ENCODE data around the gene CS.
A peak's percentile ranks its signal among the peaks of the same experiment; 100 is the strongest.
"Not testable (repeated sequence)": the region's sequence is repeated elsewhere in the genome, so short reads cannot be mapped to it uniquely, and the experiment has no call there.

CS gene

DNA sequence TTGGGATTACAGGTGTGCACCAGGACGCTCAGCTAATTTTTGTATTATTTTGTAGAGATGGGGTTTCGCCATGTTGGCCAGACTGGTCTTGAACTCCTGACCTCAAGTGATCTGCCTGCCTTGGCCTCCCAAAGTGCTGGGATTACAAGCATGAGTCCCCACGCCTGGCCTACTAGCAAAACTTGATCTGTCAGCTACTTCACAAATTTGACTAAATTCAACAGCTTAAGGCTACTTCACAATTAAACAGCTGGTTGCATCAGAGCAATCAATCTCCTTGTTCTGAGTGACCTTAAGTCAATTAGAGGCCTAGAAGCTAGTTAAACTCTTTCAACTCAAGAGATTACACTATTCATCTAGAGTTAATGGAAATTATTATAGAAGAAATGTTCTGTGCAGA, 21.2 kb downstream of the CS start:
- DNase-seq (ENCODE audit: low read depth) = no peak

DNA sequence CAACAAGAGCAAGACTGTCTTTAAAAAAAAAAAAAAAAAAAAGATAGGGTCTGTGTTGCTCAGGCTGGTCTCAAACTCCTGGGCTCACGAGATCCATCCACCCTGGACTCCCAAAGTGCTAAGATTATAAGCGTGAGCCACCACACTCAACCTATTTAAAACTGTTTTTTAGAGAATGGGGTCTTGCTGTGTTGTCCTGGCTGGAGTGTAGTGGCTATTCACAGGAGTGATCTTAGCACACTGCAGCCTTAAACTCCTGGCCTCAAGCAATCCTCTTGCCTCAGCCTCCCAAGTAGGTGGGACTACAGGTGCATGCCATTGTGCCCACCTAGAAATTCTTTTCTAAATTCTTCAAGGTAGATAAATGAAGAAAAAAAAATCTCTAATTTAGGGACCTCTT, 25.8 kb downstream of the CS start:
- DNase-seq (ENCODE audit: low read depth) = no peak

DNA sequence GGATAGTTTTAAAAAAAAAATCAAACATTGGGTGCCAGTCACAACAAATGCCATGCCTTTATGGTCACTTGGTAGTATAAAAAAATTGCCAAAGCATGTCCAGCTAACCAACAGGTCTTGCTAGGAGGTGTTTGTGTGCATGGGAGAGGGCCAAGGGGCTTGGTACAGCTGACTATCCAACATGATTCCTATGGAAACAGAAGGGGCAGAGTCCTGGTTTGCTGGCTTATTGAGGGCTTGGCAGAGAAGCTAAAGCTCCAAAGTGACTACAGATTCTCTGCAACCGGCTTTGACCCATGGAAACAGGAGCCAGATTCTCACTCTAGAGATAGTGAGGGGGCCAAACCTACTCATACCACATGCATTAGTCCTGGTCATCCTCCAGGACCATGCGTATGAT, 27.7 kb downstream of the CS start:
- DNase-seq (ENCODE audit: low read depth) = not testable (repeated sequence)

DNA sequence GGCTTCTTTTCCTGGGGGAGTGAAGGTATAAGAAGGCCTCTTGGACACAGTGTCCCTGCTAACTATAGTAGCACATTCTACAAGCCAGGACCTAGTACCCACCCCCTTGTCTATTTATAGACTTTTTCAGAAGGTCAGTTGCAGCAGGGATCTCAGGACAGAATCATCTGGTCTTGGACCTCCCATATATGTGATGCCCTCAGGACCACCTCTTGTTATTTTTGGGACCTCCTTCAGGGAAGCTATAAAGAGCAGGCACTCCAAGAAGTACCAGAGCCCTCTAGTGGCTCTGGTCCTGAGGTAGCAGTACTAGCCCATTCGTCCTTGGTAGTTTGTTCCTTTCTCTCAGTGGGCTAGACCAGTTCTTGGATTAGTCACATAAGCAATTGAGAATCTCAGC, 29.1 kb downstream of the CS start:
- DNase-seq (ENCODE audit: low read depth) = no peak

DNA sequence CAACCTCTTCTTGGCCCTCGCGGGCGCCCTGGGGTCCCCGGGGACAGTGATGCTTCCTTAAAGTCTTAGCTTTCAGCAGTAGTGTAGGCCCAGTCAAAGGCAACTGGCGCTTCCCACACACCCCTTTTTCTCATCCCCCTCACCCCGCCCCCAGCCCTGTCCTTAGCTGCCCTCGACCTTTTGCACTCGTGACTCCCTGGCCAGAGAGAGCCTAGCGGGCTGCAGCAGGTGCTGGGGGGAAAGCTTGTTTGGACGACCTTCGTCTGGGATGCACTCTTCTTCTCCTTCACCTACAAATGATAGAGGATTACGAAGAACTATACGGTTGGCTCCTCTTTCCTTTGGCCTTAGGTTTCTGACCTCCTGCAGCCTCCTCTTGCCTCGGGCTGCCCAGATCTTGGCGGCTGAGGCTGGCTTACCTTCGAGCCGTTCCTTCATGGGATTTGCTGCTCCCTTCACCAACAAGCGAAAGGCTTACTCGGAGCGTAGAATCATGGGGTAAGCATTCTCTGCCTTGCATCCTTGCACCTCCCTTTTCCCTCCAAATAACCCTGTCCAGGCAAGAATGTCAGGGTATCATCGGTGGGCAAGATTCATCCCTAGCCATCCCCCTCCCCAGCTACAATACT, 32.6 kb downstream of the CS start:
- no peak for DNase-seq (ENCODE audit: low read depth)

DNA sequence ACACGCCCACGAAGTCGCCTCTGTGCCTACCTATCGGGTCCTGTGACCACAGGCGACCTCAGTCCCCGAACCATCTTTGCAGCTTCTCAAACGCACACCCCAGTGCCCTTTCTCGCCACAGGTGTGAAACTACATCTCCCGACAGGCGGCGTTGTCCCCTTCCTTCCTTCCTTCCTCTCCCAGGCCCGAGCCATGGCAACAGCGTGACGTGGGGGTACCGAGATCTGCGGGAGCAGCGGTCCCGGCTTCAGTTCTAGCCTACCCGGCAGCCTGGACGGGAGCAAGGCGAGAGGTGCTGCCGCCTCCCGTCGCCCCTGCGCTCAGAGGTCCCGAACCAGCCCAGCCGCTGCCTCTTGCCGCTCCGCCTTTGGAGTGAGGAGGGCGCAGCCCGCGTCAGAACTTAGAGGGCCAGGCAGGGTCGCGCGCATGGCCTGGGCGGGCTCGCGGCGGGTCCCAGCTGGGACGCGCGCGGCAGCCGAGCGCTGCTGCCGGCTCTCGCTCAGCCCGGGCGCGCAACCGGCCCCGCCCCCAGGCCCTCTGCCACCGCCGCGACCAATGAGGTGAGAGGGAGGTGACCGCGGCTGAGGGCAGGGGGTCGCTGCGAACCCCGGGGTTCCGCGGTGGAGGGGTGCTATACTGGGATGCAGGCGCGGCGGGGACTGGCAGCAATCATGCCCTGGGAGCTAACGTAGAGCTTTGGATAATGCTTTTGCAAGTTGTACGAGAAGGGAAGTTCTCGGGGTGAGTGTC, 33.3 kb downstream of the CS start, which contains the start of gene COQ10A:
Gene COQ10A, plus strand, starts transcription at position 250 of the 750 bp plus-strand sequence. Its CDS starts 177 bp downstream, at position 427.
- peak; percentile 82 for DNase-seq (ENCODE audit: low read depth)

DNA sequence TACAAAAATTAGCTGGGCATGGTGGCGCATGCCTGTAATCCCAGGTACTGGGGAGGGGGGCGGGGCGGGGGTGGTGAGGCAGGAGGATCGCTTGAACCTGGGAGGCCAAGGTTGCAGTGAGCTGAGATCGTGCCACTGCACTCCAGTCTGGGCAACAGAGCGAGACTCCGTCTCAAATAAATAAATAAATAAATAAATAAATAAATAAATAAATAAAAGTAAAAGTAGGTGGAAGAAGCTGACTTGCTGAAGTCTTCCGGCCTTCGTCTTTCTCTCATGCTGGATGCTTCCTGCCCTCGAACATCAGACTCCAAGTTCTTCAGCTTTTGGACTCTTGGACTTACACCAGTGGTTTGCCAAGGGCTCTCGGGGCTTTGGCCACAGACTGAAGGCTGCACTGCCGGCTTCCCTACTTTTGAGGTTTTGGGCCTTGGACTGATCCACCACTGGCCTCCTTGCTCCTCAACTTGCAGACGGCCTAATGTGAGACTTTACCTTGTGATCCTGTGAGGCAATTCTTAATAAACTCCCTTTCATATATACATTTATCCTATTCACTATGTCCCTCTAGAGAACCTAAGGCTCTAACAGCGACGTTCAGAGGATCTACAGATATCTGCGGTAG, 34.0 kb downstream of the CS start:
- not testable (repeated sequence) for DNase-seq (ENCODE audit: low read depth)

DNA sequence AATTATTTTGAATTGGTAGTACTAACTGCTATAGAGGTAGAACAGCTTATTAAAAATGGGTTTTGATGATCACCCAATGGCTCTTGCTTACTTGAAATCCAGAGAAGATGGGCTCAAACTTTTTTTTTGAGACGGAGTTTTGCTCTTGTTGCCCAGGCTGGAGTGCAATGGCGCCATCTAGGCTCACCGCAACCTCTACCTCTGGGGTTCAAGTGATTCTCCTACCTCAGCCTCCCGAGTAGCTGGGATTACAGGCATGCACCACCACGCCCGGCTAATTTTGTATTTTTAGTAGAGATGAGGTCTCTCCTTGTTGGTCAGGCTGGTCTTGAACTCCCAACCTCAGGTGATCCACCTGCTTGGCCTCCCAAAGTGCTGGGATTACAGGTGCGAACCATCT, 37.2 kb downstream of the CS start:
- not testable (repeated sequence) for DNase-seq (ENCODE audit: low read depth)

DNA sequence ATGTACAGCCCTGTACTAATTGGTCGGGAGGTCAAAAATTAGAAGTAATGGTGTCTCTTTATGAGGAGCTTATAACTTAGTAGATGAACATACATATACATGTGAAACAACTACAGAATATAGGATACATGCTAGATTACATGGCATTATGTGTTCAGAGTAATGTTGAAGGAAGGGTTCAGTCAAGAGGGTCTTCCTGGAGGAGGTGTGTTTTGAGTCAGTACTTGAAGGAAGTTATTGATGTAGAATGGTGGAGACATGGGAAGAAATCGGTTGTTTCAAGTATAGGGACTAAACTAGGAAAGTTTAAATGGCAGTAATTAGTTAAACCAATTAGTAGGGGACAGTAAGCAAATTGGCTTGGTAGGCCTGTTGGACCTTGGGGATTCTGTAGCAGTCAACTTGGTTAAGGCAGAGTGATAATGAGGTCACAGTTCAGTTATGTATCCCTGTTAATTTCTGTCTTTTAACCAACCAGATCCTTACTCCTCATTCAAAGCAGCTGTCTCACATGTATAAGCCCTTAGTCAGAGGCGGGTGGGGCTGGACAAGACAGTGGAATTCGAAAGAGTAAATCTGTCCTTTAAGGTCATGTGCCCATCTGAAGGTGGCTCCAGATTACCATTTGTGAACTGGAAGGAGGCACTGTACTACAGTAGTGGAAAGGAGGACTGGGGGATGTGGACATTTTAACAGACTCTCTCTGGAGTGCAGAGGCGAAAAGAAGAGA, 38.5 kb downstream of the CS start:
- no peak for DNase-seq (ENCODE audit: low read depth)

DNA sequence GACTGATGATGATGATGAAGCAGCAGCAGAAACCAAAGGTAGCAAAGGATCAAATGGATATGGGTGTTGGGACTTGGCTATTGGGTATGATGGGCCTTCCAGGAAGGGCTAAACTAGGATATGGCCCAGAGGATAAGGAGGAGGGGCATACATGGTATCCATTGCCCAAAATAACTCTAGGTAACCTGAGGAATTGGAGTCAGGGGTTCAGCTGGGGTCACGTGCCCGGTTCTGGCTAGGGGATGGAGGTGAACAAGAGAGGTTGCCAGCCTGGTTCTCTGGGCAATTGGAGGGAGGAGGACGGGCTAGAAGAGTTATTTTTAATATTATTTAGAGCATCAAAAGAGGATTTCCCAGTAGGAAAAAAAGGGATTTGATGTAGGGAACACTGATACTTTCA, 39.2 kb downstream of the CS start:
- DNase-seq (ENCODE audit: low read depth) = no peak

DNA sequence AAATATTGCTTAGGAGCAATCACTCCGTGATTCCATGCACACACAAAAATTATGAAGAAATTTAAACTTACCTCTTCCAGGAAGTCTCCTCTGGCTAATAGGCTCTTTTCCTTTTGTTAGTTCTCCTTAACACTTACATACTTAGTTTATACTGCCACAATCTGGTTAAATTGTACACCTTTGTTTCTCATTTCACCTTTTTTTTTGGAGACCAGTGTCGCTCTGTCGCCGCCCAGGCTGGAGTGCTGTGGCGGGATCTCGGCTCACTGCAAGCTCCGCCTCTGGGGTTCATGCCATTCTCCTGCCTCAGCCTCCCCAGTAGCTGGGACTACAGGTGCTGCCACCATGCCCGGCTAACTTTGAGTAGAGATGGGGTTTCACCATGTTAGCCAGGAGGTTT, 39.8 kb downstream of the CS start:
- no peak for DNase-seq (ENCODE audit: low read depth)

DNA sequence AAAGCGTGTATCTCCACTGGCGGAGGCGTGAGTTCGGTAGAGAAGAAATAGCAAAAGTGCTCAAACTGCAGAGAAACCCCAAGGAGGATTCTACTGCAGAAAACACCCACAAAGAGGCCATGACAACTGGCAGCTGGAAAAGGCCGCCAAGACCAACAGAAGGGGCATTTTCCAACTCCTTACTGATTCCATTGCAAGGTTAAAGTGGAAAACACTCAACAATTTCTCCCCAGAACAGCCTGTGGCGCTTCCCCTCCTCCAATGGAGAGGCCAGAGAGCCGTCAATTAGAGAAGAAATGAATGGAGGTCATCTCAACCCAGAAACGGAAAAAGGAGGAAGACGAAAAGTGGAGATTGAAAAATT, 41.3 kb downstream of the CS start:
- no peak for DNase-seq (ENCODE audit: low read depth)

DNA sequence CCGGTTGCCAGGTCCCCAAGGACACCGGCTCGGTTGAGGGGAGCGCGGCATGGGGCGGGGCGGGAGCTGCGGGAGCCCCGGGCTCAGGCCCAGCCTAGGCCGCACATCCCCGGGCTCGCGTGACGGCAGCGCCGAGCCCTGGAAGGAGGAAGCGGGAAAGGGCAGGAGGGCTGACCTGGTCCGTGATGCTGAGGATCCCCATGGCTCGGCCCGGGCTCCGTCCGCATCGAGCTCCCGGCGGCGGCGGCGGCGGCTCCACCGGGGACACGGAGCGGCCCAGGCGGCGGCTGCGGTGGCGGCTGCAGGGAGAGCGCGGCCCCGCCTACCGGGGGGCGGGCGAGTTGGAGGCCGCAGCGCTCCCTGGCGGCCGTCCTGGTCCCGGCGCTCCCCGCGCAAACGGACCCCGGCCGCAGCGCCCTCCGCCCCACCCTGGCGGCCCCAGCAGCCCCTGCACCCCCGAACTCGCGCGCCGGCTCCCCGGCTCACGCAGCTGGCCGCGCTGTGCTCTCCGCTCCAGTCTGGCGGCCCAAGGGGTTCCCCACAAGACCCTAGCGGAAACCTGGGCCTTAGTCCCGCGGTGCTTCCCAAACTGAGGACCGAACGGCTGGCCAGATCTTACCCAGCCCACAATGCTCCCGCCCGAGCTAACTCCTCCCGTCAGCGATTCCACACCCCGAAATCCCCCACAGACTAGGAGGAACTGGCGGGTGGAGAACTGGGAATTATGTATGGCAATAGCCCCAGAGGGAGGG, 41.9 kb downstream of the CS start, which contains the start of gene ANKRD52:
Gene ANKRD52, minus strand, starts transcription at position 317 of the 752 bp plus-strand sequence. Its CDS starts 115 bp downstream, at position 202.
- peak; percentile 71 for DNase-seq (ENCODE audit: low read depth)

DNA sequence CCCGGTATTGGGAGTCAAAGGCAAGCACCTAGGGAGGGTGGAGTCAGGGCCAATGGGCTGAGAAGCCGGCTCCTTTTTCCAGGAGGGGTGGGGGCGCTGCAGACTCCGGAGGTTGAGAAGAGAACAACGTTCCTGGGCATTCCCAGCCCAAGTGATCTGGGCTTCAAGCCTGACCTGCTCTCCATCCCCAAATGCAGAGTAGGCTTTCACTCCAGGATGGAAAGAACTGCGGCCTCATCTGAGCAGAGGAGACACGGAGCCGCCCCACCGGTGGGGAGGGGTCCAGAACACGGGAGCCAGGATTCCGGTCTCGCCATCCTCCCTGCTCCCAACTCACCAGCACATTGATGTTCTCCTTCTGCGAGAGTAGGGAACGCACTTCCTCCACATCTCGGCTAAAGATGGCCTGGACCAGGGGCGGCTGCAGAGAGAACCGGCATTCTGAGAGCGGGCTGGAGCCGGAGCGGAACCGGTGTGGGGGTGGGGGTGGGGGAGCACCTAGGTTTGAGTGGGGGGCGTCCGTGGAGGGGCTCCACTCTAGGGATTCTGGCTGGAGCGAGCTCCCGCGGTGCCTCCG, 42.6 kb downstream of the CS start:
- no peak for DNase-seq (ENCODE audit: low read depth)

DNA sequence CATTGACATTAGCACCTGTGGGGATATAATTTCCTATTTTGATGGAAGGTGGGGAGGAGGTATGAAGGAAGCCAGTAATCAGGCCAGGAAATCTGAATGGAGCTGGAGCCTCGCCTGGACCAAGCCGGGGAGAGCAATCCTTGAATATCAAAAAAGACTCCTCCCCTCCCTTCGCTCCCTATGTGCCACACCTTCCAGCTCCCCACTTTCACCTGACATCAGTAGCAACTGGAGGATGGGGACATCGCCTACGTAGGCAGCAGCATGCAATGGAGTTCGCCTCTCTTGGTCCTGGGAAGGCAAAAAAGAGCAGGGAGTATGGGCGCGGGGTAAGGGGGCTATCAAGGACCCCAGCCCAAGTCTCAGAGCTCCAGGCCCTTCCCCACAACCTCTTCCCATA, 43.1 kb downstream of the CS start:
- no peak for DNase-seq (ENCODE audit: low read depth)

DNA sequence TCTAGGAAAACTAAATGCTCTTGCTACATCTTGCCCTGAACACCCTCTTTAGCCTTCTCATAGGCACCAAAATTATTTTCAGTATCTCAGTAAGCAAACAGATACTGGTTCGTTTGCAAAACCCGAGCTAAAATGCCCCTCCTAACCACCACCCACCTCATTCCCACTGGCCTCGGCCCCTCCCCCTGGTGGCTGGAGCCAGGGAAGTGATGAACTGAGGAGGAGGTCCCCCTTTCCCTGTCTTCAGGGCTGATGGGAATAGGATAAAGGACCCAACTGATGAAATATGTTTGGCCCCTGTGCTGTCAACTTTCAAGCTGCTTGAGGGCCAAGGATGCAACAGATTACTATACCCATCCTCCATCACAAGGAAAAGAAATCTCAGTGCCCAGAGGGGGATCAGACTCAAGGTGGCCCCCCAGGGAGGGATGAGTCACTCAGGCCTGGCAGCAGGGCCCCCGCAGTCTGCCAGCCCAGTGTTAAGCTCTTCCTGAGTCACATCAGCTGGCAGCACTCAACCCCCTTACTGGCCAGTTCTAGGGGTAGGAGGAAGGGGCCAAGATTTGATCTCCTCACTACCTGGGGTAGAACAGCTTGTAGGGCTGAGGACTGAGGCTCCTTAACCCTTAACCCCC, 43.7 kb downstream of the CS start:
- DNase-seq (ENCODE audit: low read depth) = no peak

DNA sequence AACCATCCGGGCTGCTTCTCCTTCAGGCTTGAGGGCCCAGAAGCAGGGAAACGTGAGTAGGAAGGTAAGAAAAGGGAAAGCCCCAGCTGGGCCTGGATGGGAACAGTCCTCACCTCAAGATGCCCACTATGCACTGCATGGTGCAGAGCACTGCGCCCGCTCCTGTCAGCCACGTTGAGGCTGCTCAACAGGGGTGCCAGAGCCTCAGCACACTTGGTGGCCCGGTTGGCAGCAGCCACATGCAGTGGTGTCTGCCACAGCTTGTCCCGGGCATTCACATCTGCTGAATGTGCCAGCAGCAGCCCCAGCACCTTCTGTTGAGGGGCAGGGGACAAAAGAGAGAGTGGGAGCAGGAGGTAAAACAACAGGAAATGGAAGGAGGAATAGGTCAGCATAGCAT, 44.5 kb downstream of the CS start:
- DNase-seq (ENCODE audit: low read depth) = no peak

DNA sequence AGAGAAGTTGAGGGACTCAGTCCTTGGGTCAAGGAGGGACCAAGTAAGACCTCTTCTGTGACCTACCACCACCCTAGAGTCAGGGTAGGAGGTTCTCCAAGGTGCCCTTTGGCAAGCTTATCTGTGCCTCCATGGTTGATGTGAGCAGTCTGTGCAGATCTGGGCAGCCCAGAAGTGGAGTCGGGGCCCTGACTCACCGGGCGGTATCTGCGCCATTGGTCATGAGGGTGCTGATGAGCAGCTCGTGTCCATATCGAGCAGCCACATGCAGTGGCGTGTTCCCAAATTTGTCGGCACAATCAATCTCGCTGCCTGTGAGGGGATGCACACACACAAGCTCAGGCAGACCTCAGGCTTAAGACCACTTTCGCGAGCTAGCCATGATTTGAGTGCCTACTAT, 47.0 kb downstream of the CS start:
- DNase-seq (ENCODE audit: low read depth) = no peak

DNA sequence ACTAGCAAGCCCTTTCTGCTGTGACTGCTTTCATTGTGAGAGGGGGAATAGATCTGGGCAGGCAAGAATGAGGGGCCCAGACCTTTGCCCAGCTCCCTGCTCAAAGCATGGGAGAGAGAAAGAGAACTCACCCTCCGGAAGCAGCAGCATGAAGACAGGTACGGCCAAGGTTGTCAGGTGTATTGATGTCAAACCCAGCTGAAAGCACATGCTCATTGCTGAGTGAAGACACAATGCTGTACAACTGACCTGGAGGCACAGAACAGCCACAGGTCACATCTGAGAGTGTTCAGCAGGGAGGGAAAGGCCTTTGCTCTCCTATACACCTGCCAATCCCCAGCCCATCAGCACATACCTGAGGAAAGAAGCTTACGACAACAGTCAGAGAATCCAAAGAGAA, 47.5 kb downstream of the CS start:
- no peak for DNase-seq (ENCODE audit: low read depth)

DNA sequence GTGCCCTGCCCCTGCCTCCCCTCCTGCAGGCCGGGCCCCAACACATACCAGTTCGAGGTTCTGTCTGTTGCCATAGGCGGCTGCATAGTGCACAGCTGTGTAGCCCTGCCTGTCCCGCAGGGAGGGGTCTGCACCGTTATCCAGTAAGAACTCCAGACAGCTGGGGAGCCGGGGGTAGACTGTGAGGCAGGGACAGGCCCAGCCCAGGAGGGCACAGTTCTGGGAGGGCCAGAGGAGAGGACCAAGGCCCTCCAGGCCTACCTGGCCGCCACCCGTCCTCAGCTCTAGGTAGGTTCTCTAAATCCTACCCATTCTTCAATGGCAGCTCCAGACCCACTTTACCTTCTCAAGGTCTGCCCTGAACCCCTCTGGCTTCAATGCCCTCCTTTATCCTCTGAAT, 51.4 kb downstream of the CS start:
- DNase-seq (ENCODE audit: low read depth) = no peak

DNA sequence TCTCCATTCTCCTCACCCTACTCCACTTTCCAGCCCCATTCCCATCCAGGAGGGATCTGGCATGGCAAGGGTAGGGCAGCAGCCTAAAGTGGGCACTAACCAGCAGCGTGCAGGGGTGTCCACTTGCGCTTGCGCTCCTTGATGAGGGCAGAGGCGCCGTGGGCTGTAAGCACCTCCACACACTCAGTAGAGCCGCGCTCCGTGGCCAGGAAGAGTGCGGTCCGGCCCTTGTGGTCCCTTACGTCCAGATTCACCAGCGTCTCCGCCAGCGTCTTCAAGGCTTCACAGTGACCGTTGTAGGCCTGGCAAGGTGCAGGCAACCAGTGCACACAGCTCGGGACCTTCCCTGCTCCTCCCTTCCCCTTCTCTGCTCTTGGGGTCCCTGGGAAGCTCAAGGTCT, 52.2 kb downstream of the CS start:
- DNase-seq (ENCODE audit: low read depth) = no peak

Data from activated gamma-delta T cell treated with anti-CD3 and anti-CD28 coated beads, Interleukin-2, amount 50 U/mL, for 16 hours (primary cell).